ENCODE results near the gene APBB2. TPM values are rescaled to one million over a fixed set of nuclear protein-coding genes. Genes with fewer than 3 reads are reported as not detected.

Gene APBB2
- total RNA-seq, 1 experiment from 2014 or later, result 17.7 TPM

GRCh38 chr4:40856277-40856839 is 358.0 kb downstream of the APBB2 start:
- H3K9me3 Mint-ChIP-seq (ENCODE audit: low read depth, unreplicated experiment), result no peaks in the 10 kb centered on the region
- H3K36me3 Mint-ChIP-seq (ENCODE audit: insufficient read depth, unreplicated experiment), result peaks cover 6% of the 10 kb centered on the region
- no peaks in the 10 kb centered on the region for H3K4me1 Mint-ChIP-seq (ENCODE audit: low read depth, unreplicated experiment)
- peak overlapping the region; percentile 87 for H3K4me3 Mint-ChIP-seq (ENCODE audit: low read depth, unreplicated experiment)
- CTCF ChIA-PET, result interaction anchor here (0.6 kb wide), 1 partner anchor 11 kb away, joined by 3 read pairs; no protein-coding TSS in a partner anchor
- H3K27ac Mint-ChIP-seq (ENCODE audit: unreplicated experiment), result no peak overlapping the region
- intact Hi-C loops (cut with micrococcal nuclease; ENCODE audit: unreplicated experiment), result no loop called here
- no peak for TF ChIP-seq CTCF (IDR thresholded peaks at IDR 0.05; ENCODE audit: unreplicated experiment)
- no peak for DNase-seq
- no peaks in the 10 kb centered on the region for H3K27me3 Mint-ChIP-seq (ENCODE audit: unreplicated experiment)
- no TSS peak for BruUV-seq (replicated peaks)

GRCh38 chr4:40850496-40850895 is 363.8 kb downstream of the APBB2 start:
- intact Hi-C loops (cut with micrococcal nuclease; ENCODE audit: unreplicated experiment), result no loop called here

GRCh38 chr4:40848940-40849339 is 365.4 kb downstream of the APBB2 start:
- TF ChIP-seq CTCF (IDR thresholded peaks at IDR 0.05; ENCODE audit: unreplicated experiment), result no peak
- H3K4me3 Mint-ChIP-seq (ENCODE audit: low read depth, unreplicated experiment), result no peak overlapping the region
- CTCF ChIA-PET, result no interaction called here
- no peaks in the 10 kb centered on the region for H3K9me3 Mint-ChIP-seq (ENCODE audit: low read depth, unreplicated experiment)
- no peaks in the 10 kb centered on the region for H3K27me3 Mint-ChIP-seq (ENCODE audit: unreplicated experiment)
- H3K36me3 Mint-ChIP-seq (ENCODE audit: insufficient read depth, unreplicated experiment), result no peaks in the 10 kb centered on the region
- BruUV-seq (replicated peaks), result no TSS peak
- H3K27ac Mint-ChIP-seq (ENCODE audit: unreplicated experiment), result no peak overlapping the region
- intact Hi-C loops (cut with micrococcal nuclease; ENCODE audit: unreplicated experiment), result no loop called here
- no peaks in the 10 kb centered on the region for H3K4me1 Mint-ChIP-seq (ENCODE audit: low read depth, unreplicated experiment)
- no peak for DNase-seq

More at GRCh38 chr4:40850496-40850895, 363.8 kb downstream of the APBB2 start:
- Mint-ChIP-seq H3K36me3 (ENCODE audit: insufficient read depth, unreplicated experiment) (no peaks in the 10 kb centered on the region), H3K9me3 (ENCODE audit: low read depth, unreplicated experiment) (no peaks in the 10 kb centered on the region), H3K4me3 (ENCODE audit: low read depth, unreplicated experiment) (no peak overlapping the region), H3K27ac (ENCODE audit: unreplicated experiment) (no peak overlapping the region), H3K27me3 (ENCODE audit: unreplicated experiment) (no peaks in the 10 kb centered on the region), H3K4me1 (ENCODE audit: low read depth, unreplicated experiment) (no peaks in the 10 kb centered on the region)
- no TSS peak for BruUV-seq (replicated peaks)
- CTCF ChIA-PET, result no interaction called here
- TF ChIP-seq CTCF (IDR thresholded peaks at IDR 0.05; ENCODE audit: unreplicated experiment), result no peak
- DNase-seq, result no peak

- Mint-ChIP-seq H3K4me1 (ENCODE audit: low read depth, unreplicated experiment) (peaks cover 2% of the 10 kb centered on the region), H3K4me3 (ENCODE audit: low read depth, unreplicated experiment) (no peak overlapping the region), H3K27ac (ENCODE audit: unreplicated experiment) (no peak overlapping the region), H3K36me3 (ENCODE audit: insufficient read depth, unreplicated experiment) (no peaks in the 10 kb centered on the region), H3K9me3 (ENCODE audit: low read depth, unreplicated experiment) (no peaks in the 10 kb centered on the region), H3K27me3 (ENCODE audit: unreplicated experiment) (no peaks in the 10 kb centered on the region)
- no TSS peak for BruUV-seq (replicated peaks)
- TF ChIP-seq CTCF (IDR thresholded peaks at IDR 0.05; ENCODE audit: unreplicated experiment), result no peak
- CTCF ChIA-PET, result no interaction called here
- no peak for DNase-seq
- intact Hi-C loops (cut with micrococcal nuclease; ENCODE audit: unreplicated experiment), result no loop called here
These were observed 366.1 kb downstream of the APBB2 start for GRCh38 chr4:40848251-40848650.
